Adipose tissue (tissue), 3 donors: ENCODE results near the gene DPPA4. TPM values are rescaled to one million over a fixed set of nuclear protein-coding genes. Genes with fewer than 3 reads are reported as not detected.

ENCODE experiments used
- polyA plus RNA-seq, 3 donors: library from polyadenylated mRNA; stranded (reverse); fragments of 200-250 nt; gene quantifications; one replicate each; pipeline ENCODE4 v1.2.3, GENCODE V29; 2013
- donor health status: healthy with polysubstance abuse.
- donor health status: Bipolar disorder and iron deficiency.
- donor health status: healthy.

DPPA4 gene
- polyA plus RNA-seq, 3 donors, result not detected

Other genes starting within 250 kb of the DPPA4 start
- under 1 TPM in 1 of 3 donors, not detected in 2; 0.01 TPM for gene MORC1, start 219.4 kb downstream of the DPPA4 start, polyA plus RNA-seq
- gene C3orf85, start 200.8 kb downstream of the DPPA4 start, polyA plus RNA-seq, result not detected
- not detected for gene DPPA2, start 21.0 kb downstream of the DPPA4 start, polyA plus RNA-seq